GM10847 (cell line): ENCODE data around the gene SNORC.

ENCODE experiments used
- POLR2A ChIP-seq: IDR thresholded peaks from 2 replicates; pipeline ENCODE4 v1.6.1; 2011; ENCODE audit not compliant: insufficient read length; ENCODE audit errors: extremely low read depth

SNORC gene

GRCh38 chr2:232896111-232896510 is 26.0 kb downstream of the SNORC start:
- TF ChIP-seq POLR2A = no peak

GRCh38 chr2:232896720-232897597 is 26.9 kb downstream of the SNORC start:
- TF ChIP-seq POLR2A = no peak

GRCh38 chr2:232897598-232898408 is 27.7 kb downstream of the SNORC start:
- TF ChIP-seq POLR2A = no peak

- TF ChIP-seq POLR2A = no peak
These were observed 28.8 kb downstream of the SNORC start for GRCh38 chr2:232898592-232899543.

- no peak for TF ChIP-seq POLR2A
These were observed 31.0 kb downstream of the SNORC start for GRCh38 chr2:232900811-232901735.

- TF ChIP-seq POLR2A = no peak
These were observed 31.9 kb downstream of the SNORC start for GRCh38 chr2:232901736-232902578.

GRCh38 chr2:232903989-232904388 is 33.9 kb downstream of the SNORC start:
- no peak for TF ChIP-seq POLR2A

GRCh38 chr2:232908695-232909094 is 38.6 kb downstream of the SNORC start:
- TF ChIP-seq POLR2A = no peak

- no peak for TF ChIP-seq POLR2A
These were observed 40.3 kb downstream of the SNORC start for GRCh38 chr2:232910376-232910775.

- no peak for TF ChIP-seq POLR2A
These were observed 41.7 kb downstream of the SNORC start for GRCh38 chr2:232911712-232912277.

- no peak for TF ChIP-seq POLR2A
These were observed 43.8 kb downstream of the SNORC start for GRCh38 chr2:232913903-232914302.

GRCh38 chr2:232919141-232919540 is 49.1 kb downstream of the SNORC start:
- no peak for TF ChIP-seq POLR2A

GRCh38 chr2:232920055-232920454 is 50.0 kb downstream of the SNORC start:
- no peak for TF ChIP-seq POLR2A

GRCh38 chr2:232920760-232921159 is 50.7 kb downstream of the SNORC start:
- TF ChIP-seq POLR2A = no peak
